ENCODE results near the gene HIP1. TPM values are rescaled to one million over a fixed set of nuclear protein-coding genes. Genes with fewer than 3 reads are reported as not detected.

The HIP1 gene
- total RNA-seq, 1 experiment from 2014 or later, result 43.3 TPM

GRCh38 chr7:75699993-75700392 lies 38.7 kb downstream of the HIP1 start:
- Histone ChIP-seq H3K36me3 (ENCODE audit: control insufficient read depth, insufficient read depth, low read length) (no peaks in the 10 kb centered on the region), H3K4me1 (ENCODE audit: control insufficient read depth, insufficient read depth, low read length) (no peaks in the 10 kb centered on the region), H3K27ac (ENCODE audit: low read length) (no peak overlapping the region), H3K27me3 (ENCODE audit: control insufficient read depth, insufficient read depth, low read length) (no peaks in the 10 kb centered on the region), H3K4me3 (ENCODE audit: low read depth in 2 of 2, low read length in 2 of 2) (no peak overlapping the region), H3K9me3 (ENCODE audit: control insufficient read depth, insufficient read depth, low read depth, low read length) (no peaks in the 10 kb centered on the region)
- no TSS peak for BruUV-seq (replicated peaks)
- ChIA-PET POLR2A (no interaction called here), CTCF (no interaction called here)
- TF ChIP-seq, protein P1, sequence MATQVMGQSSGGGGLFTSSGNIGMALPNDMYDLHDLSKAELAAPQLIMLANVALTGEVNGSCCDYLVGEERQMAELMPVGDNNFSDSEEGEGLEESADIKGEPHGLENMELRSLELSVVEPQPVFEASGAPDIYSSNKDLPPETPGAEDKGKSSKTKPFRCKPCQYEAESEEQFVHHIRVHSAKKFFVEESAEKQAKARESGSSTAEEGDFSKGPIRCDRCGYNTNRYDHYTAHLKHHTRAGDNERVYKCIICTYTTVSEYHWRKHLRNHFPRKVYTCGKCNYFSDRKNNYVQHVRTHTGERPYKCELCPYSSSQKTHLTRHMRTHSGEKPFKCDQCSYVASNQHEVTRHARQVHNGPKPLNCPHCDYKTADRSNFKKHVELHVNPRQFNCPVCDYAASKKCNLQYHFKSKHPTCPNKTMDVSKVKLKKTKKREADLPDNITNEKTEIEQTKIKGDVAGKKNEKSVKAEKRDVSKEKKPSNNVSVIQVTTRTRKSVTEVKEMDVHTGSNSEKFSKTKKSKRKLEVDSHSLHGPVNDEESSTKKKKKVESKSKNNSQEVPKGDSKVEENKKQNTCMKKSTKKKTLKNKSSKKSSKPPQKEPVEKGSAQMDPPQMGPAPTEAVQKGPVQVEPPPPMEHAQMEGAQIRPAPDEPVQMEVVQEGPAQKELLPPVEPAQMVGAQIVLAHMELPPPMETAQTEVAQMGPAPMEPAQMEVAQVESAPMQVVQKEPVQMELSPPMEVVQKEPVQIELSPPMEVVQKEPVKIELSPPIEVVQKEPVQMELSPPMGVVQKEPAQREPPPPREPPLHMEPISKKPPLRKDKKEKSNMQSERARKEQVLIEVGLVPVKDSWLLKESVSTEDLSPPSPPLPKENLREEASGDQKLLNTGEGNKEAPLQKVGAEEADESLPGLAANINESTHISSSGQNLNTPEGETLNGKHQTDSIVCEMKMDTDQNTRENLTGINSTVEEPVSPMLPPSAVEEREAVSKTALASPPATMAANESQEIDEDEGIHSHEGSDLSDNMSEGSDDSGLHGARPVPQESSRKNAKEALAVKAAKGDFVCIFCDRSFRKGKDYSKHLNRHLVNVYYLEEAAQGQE (IDR thresholded peaks at IDR 0.05; ENCODE audit: insufficient read depth in 1 of 2, low read depth in 2 of 2, low read length in 1 of 2), result no peak
- TF ChIP-seq TCF7L2 (IDR thresholded peaks at IDR 0.05; ENCODE audit: low read depth, low read length), result no peak
- TF ChIP-seq POLR2AphosphoS5 (IDR thresholded peaks at IDR 0.05; ENCODE audit: low read depth, low read length), result no peak
- TF ChIP-seq, protein P2, sequence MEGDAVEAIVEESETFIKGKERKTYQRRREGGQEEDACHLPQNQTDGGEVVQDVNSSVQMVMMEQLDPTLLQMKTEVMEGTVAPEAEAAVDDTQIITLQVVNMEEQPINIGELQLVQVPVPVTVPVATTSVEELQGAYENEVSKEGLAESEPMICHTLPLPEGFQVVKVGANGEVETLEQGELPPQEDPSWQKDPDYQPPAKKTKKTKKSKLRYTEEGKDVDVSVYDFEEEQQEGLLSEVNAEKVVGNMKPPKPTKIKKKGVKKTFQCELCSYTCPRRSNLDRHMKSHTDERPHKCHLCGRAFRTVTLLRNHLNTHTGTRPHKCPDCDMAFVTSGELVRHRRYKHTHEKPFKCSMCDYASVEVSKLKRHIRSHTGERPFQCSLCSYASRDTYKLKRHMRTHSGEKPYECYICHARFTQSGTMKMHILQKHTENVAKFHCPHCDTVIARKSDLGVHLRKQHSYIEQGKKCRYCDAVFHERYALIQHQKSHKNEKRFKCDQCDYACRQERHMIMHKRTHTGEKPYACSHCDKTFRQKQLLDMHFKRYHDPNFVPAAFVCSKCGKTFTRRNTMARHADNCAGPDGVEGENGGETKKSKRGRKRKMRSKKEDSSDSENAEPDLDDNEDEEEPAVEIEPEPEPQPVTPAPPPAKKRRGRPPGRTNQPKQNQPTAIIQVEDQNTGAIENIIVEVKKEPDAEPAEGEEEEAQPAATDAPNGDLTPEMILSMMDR (IDR thresholded peaks at IDR 0.05), result no peak
- no peak for TF ChIP-seq SIN3A (IDR thresholded peaks at IDR 0.05; ENCODE audit: borderline replicate concordance, insufficient read depth, low read depth, low read length)
- no peak for DNase-seq (ENCODE audit: low read depth, low spot score)
- intact Hi-C loops (cut with micrococcal nuclease; ENCODE audit: unreplicated experiment), result no loop called here
- no peak for ATAC-seq
- in situ Hi-C loops (cut with HindIII; ENCODE audit: low pct_unique_long_range_greater_than_20kb, low sequenced_read_pairs), result no loop called here

DNA sequence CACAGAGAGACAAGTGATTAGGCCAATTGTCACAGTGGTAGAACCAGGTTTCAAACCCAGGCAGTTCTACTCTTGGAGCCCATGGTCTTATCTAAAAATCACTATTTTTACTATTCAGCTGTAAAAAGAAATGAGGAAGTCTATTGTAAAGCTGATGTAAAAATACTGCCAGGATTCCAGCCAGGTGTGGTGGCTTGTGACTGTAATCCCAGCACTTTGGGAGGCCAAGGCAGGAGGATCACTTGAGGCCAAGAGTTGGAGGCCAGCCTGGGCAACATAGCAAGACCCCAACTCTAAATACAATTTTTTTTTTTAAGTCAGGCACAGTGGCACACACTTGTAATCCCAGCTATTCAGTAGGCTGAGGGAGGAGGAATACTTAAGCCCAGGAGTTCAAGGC lies 40.4 kb downstream of the HIP1 start:
- in situ Hi-C loops (cut with HindIII; ENCODE audit: low pct_unique_long_range_greater_than_20kb, low sequenced_read_pairs), result no loop called here
- intact Hi-C loops (cut with micrococcal nuclease; ENCODE audit: unreplicated experiment), result no loop called here
- ATAC-seq, result no peak
- Histone ChIP-seq H3K4me1 (ENCODE audit: control insufficient read depth, insufficient read depth, low read length) (no peaks in the 10 kb centered on the region), H3K4me3 (ENCODE audit: low read depth in 2 of 2, low read length in 2 of 2) (no peak overlapping the region), H3K27ac (ENCODE audit: low read length) (no peak overlapping the region), H3K9me3 (ENCODE audit: control insufficient read depth, insufficient read depth, low read depth, low read length) (no peaks in the 10 kb centered on the region), H3K27me3 (ENCODE audit: control insufficient read depth, insufficient read depth, low read length) (no peaks in the 10 kb centered on the region), H3K36me3 (ENCODE audit: control insufficient read depth, insufficient read depth, low read length) (no peaks in the 10 kb centered on the region)
- ChIA-PET CTCF (no interaction called here), POLR2A (no interaction called here)
- no TSS peak for BruUV-seq (replicated peaks)
- TF ChIP-seq, protein P2 (IDR thresholded peaks at IDR 0.05), result no peak
- TF ChIP-seq POLR2AphosphoS5 (IDR thresholded peaks at IDR 0.05; ENCODE audit: low read depth, low read length) (no peak), SIN3A (IDR thresholded peaks at IDR 0.05; ENCODE audit: borderline replicate concordance, insufficient read depth, low read depth, low read length) (no peak), TCF7L2 (IDR thresholded peaks at IDR 0.05; ENCODE audit: low read depth, low read length) (no peak)
- TF ChIP-seq, protein P1 (IDR thresholded peaks at IDR 0.05; ENCODE audit: insufficient read depth in 1 of 2, low read depth in 2 of 2, low read length in 1 of 2), result no peak
- no peak for DNase-seq (ENCODE audit: low read depth, low spot score)
